ENCODE data around the gene RERG. TPM values are rescaled to one million over a fixed set of nuclear protein-coding genes. Genes with fewer than 3 reads are reported as not detected.

RERG gene
- total and polyA plus RNA-seq, 2 of the 4 experiments (the other 2 are of a cell fraction) = not detected

DNA sequence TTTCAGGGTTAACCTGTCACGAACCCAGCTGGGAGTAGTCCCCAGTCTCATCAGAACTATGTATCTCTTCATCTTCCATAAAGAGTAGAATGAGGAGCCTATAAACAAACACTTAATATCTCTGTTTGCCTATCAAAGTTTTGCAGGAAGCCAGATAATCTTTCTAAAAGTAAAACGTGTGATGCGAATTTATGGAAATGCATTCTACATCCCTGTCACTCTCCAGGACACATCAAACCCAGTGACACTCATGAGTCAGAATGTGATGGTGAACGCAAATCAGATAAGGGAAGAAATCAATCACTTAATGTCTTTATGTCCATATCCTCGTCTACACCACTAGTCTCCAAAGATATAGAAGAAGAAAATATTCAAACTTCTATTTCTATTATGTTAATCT lies 37.4 kb downstream of the RERG start:
- no peak overlapping the region for H3K4me2 ChIP-seq (ENCODE audit: low read depth, low read length)
- no peak overlapping the region for H2AK9ac ChIP-seq (replicated peaks; ENCODE audit: low read depth, low read length, poor library complexity)
- no peak for ATAC-seq (ENCODE audit: low read depth)
- ChIA-PET POLR2A (ENCODE audit: unreplicated experiment) (no interaction called here), CTCF (no interaction called here)
- no peak overlapping the region for H4K91ac ChIP-seq (ENCODE audit: insufficient read depth, low read depth, low read length)
- BruUV-seq (replicated peaks) = no TSS peak
- H2BK5ac ChIP-seq (ENCODE audit: low read depth, low read length, poor library complexity, severe bottlenecking) = no peak overlapping the region
- no peak overlapping the region for H4K8ac ChIP-seq (ENCODE audit: low read depth in 2 of 2, low read length in 2 of 2)
- no peak overlapping the region for H2BK120ac ChIP-seq (ENCODE audit: low read depth, low read length)
- no peaks in the 10 kb centered on the region for H4K20me1 ChIP-seq (ENCODE audit: insufficient read depth, low read length)
- H3K27me3 ChIP-seq (ENCODE audit: control insufficient read depth, insufficient read depth, low read length) = no peaks in the 10 kb centered on the region; the same call in 1 of the 2 replicates
- no CpG with 5 or more reads among the region's 5 CpGs for WGBS, 2 experiments (ENCODE audit: extremely low coverage in 2 of 2, insufficient read length in 1 of 2)
- H3K9ac ChIP-seq (ENCODE audit: low read depth, low read length) = no peak overlapping the region
- H3K56ac ChIP-seq (ENCODE audit: extremely low read depth, insufficient read depth, low read length) = no peak overlapping the region
- intact Hi-C loops (cut with micrococcal nuclease) = no loop called here
- H2BK20ac ChIP-seq (ENCODE audit: low read depth, low read length) = no peak overlapping the region
- H3K14ac ChIP-seq (replicated peaks; ENCODE audit: low read depth, low read length) = no peak overlapping the region
- H2AK5ac ChIP-seq (ENCODE audit: low read depth, low read length) = no peak overlapping the region
- H2BK15ac ChIP-seq (ENCODE audit: low read depth, low read length) = no peak overlapping the region
- in situ Hi-C loops (cut with MboI; ENCODE audit: low sequenced_read_pairs) = no loop called here
- H3K27ac ChIP-seq (ENCODE audit: insufficient read depth, low read length) = no peak overlapping the region
- no peaks in the 10 kb centered on the region for H3K79me1 ChIP-seq (ENCODE audit: low read depth in 1 of 2, low read length in 2 of 2)
- no peaks in the 10 kb centered on the region for H3K4me1 ChIP-seq (ENCODE audit: control insufficient read depth, insufficient read depth, low read length)
- H3K9me1 ChIP-seq (ENCODE audit: insufficient read depth, low read length) = no peaks in the 10 kb centered on the region
- no peaks in the 10 kb centered on the region for H3K9me3 ChIP-seq (ENCODE audit: control insufficient read depth, insufficient read depth, low read length)
- H3K23ac ChIP-seq (ENCODE audit: low read depth, low read length) = no peak overlapping the region
- H4K5ac ChIP-seq (ENCODE audit: low read depth, low read length) = no peak overlapping the region
- dilution Hi-C loops (cut with HindIII; ENCODE audit: low sequenced_read_pairs, unreplicated experiment) = no loop called here
- H3K4ac ChIP-seq (ENCODE audit: low read depth, low read length) = no peak overlapping the region
- no peaks in the 10 kb centered on the region for H3K36me3 ChIP-seq (ENCODE audit: control insufficient read depth, insufficient read depth, low read length)
- H2AFZ ChIP-seq (replicated peaks; ENCODE audit: low read length, poor library complexity) = no peak overlapping the region
- DNase-seq = no peak
- no peak overlapping the region for H3K18ac ChIP-seq (ENCODE audit: low read depth, low read length)
- TF ChIP-seq, protein P1, sequence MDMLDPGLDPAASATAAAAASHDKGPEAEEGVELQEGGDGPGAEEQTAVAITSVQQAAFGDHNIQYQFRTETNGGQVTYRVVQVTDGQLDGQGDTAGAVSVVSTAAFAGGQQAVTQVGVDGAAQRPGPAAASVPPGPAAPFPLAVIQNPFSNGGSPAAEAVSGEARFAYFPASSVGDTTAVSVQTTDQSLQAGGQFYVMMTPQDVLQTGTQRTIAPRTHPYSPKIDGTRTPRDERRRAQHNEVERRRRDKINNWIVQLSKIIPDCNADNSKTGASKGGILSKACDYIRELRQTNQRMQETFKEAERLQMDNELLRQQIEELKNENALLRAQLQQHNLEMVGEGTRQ (IDR thresholded peaks at IDR 0.05; ENCODE audit: low read depth, low read length) = no peak
- TF ChIP-seq RCOR1 (IDR thresholded peaks at IDR 0.05; ENCODE audit: insufficient replicate concordance, low read length) = no peak
- no peak for TF ChIP-seq RAD21 (IDR thresholded peaks at IDR 0.05; ENCODE audit: low read length)
- no peak for TF ChIP-seq NFE2L2 (IDR thresholded peaks at IDR 0.05; ENCODE audit: low read depth, low read length)
- TF ChIP-seq MAZ (IDR thresholded peaks at IDR 0.05; ENCODE audit: borderline replicate concordance, low read depth, low read length) = no peak
- no peak overlapping the region for H3K4me3 ChIP-seq (ENCODE audit: insufficient read depth, low read depth, low read length)

Data from IMR-90 (cell line).